ENCODE data around the gene MAPK8. TPM values are rescaled to one million over a fixed set of nuclear protein-coding genes. Genes with fewer than 3 reads are reported as not detected.

The MAPK8 gene
- polyA plus RNA-seq, 1 donor, result 81.9 TPM

- DNase-seq, result no peak
Measured at GRCh38 chr10:48382982-48383381, 76.5 kb downstream of the MAPK8 start.

DNA sequence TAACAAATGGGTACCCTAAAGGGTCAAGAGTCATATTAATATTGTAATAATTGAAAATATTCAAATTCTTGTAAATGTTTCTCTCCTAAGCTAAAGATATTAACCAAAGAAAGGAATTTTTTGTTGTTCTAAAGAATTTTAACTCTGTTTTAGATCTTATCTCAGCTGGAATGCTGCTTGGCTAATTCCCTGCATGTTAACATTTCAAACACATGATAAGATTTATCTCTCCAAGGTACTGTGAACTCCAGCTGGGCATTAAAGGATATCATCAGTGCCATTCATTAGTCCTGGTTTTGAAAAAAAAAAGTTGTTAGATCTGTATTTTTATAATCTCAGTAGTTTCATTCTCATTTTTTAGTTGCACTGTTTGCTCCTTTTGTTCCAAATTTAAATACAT, 76.9 kb downstream of the MAPK8 start:
- no peak for DNase-seq

- no peak for DNase-seq
Measured at GRCh38 chr10:48384699-48384982, 78.2 kb downstream of the MAPK8 start.

GRCh38 chr10:48389272-48389671, 82.8 kb downstream of the MAPK8 start:
- no peak for DNase-seq

GRCh38 chr10:48389846-48390557, 83.5 kb downstream of the MAPK8 start:
- DNase-seq, result no peak

- no peak for DNase-seq
Measured at GRCh38 chr10:48390558-48390871, 84.0 kb downstream of the MAPK8 start.

- DNase-seq, result no peak
Measured at GRCh38 chr10:48390933-48391845, 84.7 kb downstream of the MAPK8 start.

DNA sequence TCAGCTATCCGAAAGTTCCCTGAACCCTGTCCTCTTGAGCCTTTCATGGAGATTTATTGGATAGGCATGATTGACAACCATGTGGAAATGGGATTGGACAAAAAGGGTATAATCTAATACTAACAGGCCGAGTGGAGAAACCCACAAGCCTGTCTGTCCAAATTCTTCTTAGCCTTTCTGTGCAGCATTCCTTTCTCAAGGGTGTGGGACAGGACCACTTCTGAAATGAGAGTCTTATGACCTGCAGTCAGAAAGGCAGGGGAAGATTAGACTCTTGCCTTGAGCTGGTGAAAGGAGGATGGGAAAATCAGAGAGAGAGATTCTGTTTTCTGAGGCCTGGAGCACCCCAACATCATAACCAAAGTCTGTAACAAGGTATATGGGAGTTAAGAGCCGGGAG, 85.5 kb downstream of the MAPK8 start:
- DNase-seq, result no peak

GRCh38 chr10:48398261-48398660, 91.8 kb downstream of the MAPK8 start:
- DNase-seq, result no peak

- DNase-seq, result no peak
Measured at GRCh38 chr10:48399056-48399541, 92.6 kb downstream of the MAPK8 start.

- no peak for DNase-seq
Measured at GRCh38 chr10:48399551-48399950, 93.1 kb downstream of the MAPK8 start.

DNA sequence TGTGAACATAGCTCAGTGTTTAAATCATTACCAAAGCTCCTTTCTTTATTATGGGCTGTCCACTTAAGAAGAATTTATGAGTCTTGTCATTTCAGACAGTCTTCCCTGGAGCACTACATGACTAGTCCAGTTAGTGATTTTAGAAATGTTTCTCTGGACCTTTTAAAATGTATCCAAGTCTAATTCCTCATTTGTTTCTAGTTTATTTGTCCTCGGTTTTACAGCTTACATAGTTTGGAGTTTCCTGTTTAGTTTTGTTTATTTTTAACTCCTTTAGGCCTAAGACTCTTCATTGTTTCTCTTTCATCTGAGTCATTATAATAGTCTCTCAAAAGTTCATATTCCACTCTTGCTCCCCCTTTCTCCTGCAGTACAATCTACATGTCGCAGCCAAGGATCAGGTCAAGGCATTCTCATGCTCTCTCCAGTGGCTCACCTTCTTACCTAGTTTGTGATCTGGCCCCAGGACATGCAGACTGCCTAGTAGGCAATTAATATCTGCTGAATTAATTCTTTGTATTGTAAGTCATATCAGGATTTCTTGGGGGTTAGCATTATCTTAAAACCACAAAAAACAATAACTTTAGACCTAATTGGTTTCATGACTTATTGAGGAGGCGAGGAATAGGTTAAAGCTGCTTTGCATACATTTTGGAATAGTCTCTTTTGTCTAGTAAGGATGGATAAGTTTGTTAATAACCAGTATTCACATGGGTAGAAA, 93.8 kb downstream of the MAPK8 start:
- DNase-seq, result no peak

GRCh38 chr10:48400850-48401220, 94.4 kb downstream of the MAPK8 start:
- DNase-seq, result no peak

GRCh38 chr10:48404646-48405045, 98.2 kb downstream of the MAPK8 start:
- no peak for DNase-seq

DNA sequence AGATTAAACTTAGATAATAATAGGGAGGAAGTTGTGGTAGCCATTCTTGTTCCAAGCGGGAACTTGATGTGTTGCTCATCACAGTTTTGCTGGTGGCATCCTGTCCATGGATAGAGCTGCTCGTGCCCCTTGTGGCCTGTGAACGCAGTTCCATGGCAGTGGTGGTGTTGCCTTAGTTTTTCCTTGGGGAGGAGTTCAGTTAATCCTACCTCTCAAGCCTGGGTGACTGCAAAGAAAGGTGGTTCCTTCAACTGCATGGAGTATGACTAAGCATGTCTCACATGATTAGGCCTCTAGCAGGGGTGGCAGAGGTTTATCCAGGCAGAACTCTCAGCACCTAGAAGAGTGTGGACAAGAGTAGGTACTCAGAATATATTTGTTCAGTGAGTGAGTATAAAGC, 99.7 kb downstream of the MAPK8 start:
- DNase-seq, result no peak

- no peak for DNase-seq
Measured at GRCh38 chr10:48406658-48407057, 100.2 kb downstream of the MAPK8 start.

DNA sequence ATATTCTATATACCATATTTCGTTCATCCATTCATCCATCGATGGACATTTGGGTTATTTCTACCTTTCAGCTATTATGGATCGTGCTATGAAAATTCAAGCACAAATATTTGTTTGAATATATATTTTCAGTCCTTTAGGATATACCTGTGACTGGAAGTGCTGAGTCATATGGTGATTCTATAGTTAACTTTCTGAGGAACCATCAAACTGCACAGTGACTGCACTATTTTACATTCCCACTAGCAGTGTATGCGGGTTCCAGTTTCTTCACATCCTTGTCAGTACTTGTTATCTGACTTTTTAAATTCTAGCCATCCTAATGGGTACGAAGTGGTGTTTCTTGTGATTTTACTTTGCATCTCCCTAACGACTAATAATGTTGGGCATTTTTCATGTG, 104.0 kb downstream of the MAPK8 start:
- DNase-seq, result no peak

DNA sequence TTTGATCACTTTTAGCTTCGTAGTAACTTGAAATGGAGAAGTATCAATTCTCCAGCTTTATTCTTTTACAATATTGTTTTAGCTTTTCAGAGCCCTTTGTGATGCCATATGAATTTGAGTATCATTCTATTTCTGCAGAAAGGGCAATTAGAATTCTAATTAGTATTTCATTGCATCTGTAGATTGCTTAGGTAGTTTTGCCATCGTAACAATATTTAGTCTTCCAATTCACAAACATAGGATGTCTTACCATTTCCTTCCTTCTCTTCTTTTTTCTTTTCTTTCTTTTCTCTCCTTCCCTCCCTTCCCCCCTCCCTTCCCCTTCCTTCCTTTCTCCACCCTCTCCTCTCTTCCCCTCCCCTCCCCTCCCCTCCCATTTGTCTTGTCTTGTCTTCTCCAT, 105.0 kb downstream of the MAPK8 start:
- no peak for DNase-seq

DNA sequence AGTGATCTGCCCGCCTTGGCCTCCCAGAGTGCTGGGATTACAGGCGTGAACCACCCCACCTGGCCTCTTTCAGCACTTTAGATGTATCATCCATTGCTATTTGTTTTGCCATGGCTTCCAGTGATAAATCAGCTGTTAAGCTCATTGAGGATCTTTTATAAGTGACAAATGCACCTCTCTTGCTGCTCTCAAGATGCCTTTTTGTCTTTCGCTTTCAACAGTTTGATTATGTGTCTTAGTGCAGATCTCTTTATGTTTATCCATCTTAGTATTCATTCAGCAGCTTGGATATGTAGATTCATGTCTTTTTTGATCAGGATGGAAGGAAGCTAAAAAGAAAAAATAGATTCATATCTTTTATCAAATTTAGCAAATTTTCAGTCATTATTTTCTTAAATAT, 105.6 kb downstream of the MAPK8 start:
- DNase-seq, result no peak

- DNase-seq, result no peak
Measured at GRCh38 chr10:48412933-48413332, 106.5 kb downstream of the MAPK8 start.

DNA sequence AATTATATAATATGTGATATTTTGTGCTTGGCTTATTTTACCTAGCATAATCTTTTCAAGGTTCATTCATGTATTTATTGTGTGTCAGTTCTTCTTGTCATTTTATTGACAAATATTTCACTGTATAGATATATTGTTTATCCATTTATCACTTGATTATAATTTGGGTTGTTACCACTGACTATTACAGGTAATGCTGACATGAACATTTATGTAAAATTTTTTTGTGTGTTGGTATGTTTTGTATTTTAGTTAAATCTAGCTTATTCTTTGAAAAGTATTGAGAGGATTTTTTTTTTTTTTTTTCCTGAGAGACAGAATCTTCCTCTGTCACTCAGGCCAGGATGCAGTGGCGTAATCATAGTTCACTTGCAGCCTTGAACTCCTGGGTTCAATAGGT, 107.7 kb downstream of the MAPK8 start:
- DNase-seq, result no peak

- DNase-seq, result no peak
Measured at GRCh38 chr10:48414778-48415177, 108.3 kb downstream of the MAPK8 start.

GRCh38 chr10:48416584-48417232, 110.2 kb downstream of the MAPK8 start:
- DNase-seq, result no peak
